IMR-90 (cell line): ENCODE data around the gene PRKAG2. TPM values are rescaled to one million over a fixed set of nuclear protein-coding genes. Genes with fewer than 3 reads are reported as not detected.

Source experiments
- ATAC-seq: fragments of 200-7000 bp; cut with Tn5 transposase; 2 replicates; pipeline ENCODE4 v1.9.1; 2020; ENCODE audit warnings: low read depth, mild to moderate bottlenecking, moderate library complexity
- BruUV-seq: library from RNA; stranded (reverse); fragments of 400-500 nt; replicated peaks from 2 replicates; lab custom pipeline; 2021; lab: Mats Ljungman, UMichigan
- CTCF ChIA-PET: fragments of 300-600 bp; formaldehyde crosslinking; extraction: SDS; loops from one replicate; lab custom pipeline; 2021; ENCODE audit warnings: antibody characterized with exemption; lab: Yijun Ruan, JAX
- POLR2A ChIA-PET: fragments of 300-600 bp; sonication (Branson Sonifier 250); formaldehyde crosslinking; loops from one replicate; lab custom pipeline; 2022; ENCODE audit warnings: antibody characterized with exemption; ENCODE audit not compliant: unreplicated experiment; lab: Charles Lee
- DNase-seq: peaks from one replicate; pipeline ENCODE4 v3.0.0; 2013
- H2AFZ ChIP-seq: replicated peaks from 2 replicates; pipeline ENCODE3; 2013; ENCODE audit warnings: low read length, mild to moderate bottlenecking; ENCODE audit not compliant: poor library complexity
- H2AK5ac ChIP-seq: 2 replicates; pipeline ENCODE4 v1.6.1; 2013; ENCODE audit warnings: low read depth, low read length, inconsistent platforms
- H2AK9ac ChIP-seq: replicated peaks from 2 replicates; pipeline ENCODE3; 2013; ENCODE audit warnings: mild to moderate bottlenecking, low read depth, low read length, moderate library complexity; ENCODE audit not compliant: poor library complexity
- H2BK120ac ChIP-seq: 2 replicates; pipeline ENCODE4 v1.6.1; 2013; ENCODE audit warnings: low read depth, low read length, inconsistent platforms
- H2BK15ac ChIP-seq: 3 replicates; pipeline ENCODE4 v1.6.1; 2013; ENCODE audit warnings: low read depth, low read length, inconsistent platforms
- H2BK20ac ChIP-seq: 2 replicates; pipeline ENCODE4 v1.6.1; 2013; ENCODE audit warnings: low read depth, mild to moderate bottlenecking, inconsistent platforms, low read length, moderate library complexity
- H2BK5ac ChIP-seq: 2 replicates; pipeline ENCODE4 v1.6.1; 2013; ENCODE audit warnings: mild to moderate bottlenecking, low read depth, low read length, inconsistent platforms; ENCODE audit not compliant: poor library complexity, severe bottlenecking
- H3K14ac ChIP-seq: replicated peaks from 2 replicates; pipeline ENCODE4 v1.6.1; 2013; ENCODE audit warnings: low read depth, low read length, inconsistent platforms
- H3K18ac ChIP-seq: 2 replicates; pipeline ENCODE4 v1.6.1; 2013; ENCODE audit warnings: low read depth, low read length, control low read depth
- H3K23ac ChIP-seq: 2 replicates; pipeline ENCODE4 v1.6.1; 2013; ENCODE audit warnings: low read depth, low read length, inconsistent platforms
- H3K27ac ChIP-seq: 2 replicates; pipeline ENCODE4 v1.5.1; 2013; ENCODE audit warnings: mild to moderate bottlenecking, control low read depth, low read length; ENCODE audit not compliant: insufficient read depth
- H3K27me3 ChIP-seq: 2 replicates; pipeline ENCODE4 v1.6.1; 2013; ENCODE audit warnings: low read length; ENCODE audit not compliant: control insufficient read depth, insufficient read depth
- H3K36me3 ChIP-seq: 2 replicates; pipeline ENCODE4 v1.6.1; 2013; ENCODE audit warnings: low read length, mixed read lengths; ENCODE audit not compliant: control insufficient read depth, insufficient read depth
- H3K4ac ChIP-seq: 2 replicates; pipeline ENCODE4 v1.6.1; 2013; ENCODE audit warnings: low read depth, low read length, inconsistent platforms
- H3K4me1 ChIP-seq: 2 replicates; pipeline ENCODE4 v1.6.1; 2013; ENCODE audit warnings: low read length, mixed read lengths; ENCODE audit not compliant: control insufficient read depth, insufficient read depth
- H3K4me2 ChIP-seq: 2 replicates; pipeline ENCODE4 v1.6.1; 2013; ENCODE audit warnings: low read depth, mild to moderate bottlenecking, control low read depth, low read length, moderate library complexity
- H3K4me3 ChIP-seq: 2 replicates; pipeline ENCODE4 v1.5.1; 2013; ENCODE audit warnings: low read depth, mild to moderate bottlenecking, control low read depth, low read length, moderate library complexity; ENCODE audit not compliant: insufficient read depth
- H3K56ac ChIP-seq: 2 replicates; pipeline ENCODE4 v1.6.1; 2013; ENCODE audit warnings: low read length, inconsistent platforms; ENCODE audit not compliant: insufficient read depth; ENCODE audit errors: extremely low read depth
- H3K79me1 ChIP-seq, 2 experiments: 2 replicates each; pipeline ENCODE4 v1.6.1; 2013; ENCODE audit warnings: low read length in 2 of 2, inconsistent platforms in 1 of 2, low read depth in 1 of 2
- H3K9ac ChIP-seq: 2 replicates; pipeline ENCODE4 v1.6.1; 2013; ENCODE audit warnings: low read depth, low read length, control low read depth
- H3K9me1 ChIP-seq: 2 replicates; pipeline ENCODE4 v1.6.1; 2013; ENCODE audit warnings: low read length, inconsistent platforms; ENCODE audit not compliant: insufficient read depth
- H3K9me3 ChIP-seq: 2 replicates; pipeline ENCODE4 v1.6.1; 2013; ENCODE audit warnings: low read length; ENCODE audit not compliant: control insufficient read depth, insufficient read depth
- H4K20me1 ChIP-seq: 2 replicates; pipeline ENCODE4 v1.6.1; 2013; ENCODE audit warnings: low read length, inconsistent platforms; ENCODE audit not compliant: insufficient read depth
- H4K5ac ChIP-seq: 2 replicates; pipeline ENCODE4 v1.6.1; 2013; ENCODE audit warnings: mild to moderate bottlenecking, low read depth, low read length, control low read depth
- H4K8ac ChIP-seq, 2 experiments: 2 replicates each; pipeline ENCODE4 v1.6.1; 2013; ENCODE audit warnings: low read depth in 2 of 2, low read length in 2 of 2, control low read depth in 1 of 2, inconsistent platforms in 1 of 2
- H4K91ac ChIP-seq: 2 replicates; pipeline ENCODE4 v1.6.1; 2013; ENCODE audit warnings: low read depth, low read length, inconsistent platforms; ENCODE audit not compliant: insufficient read depth
- BHLHE40 ChIP-seq: fragments of 150-350 bp; IDR thresholded peaks from 2 replicates; pipeline ENCODE4 v1.6.1; 2016; ENCODE audit warnings: mild to moderate bottlenecking, low read depth, low read length
- CEBPB ChIP-seq: IDR thresholded peaks from 2 replicates; pipeline ENCODE4 v1.6.1; 2012; ENCODE audit warnings: low read depth, low read length, improper control_type of control experiment
- CHD1 ChIP-seq: IDR thresholded peaks from 2 replicates; pipeline ENCODE4 v1.6.1; 2012; ENCODE audit warnings: low read depth, low read length, improper control_type of control experiment
- CTCF ChIP-seq: conservative IDR thresholded peaks from 2 replicates; pipeline ENCODE4 v1.5.1; 2012; ENCODE audit warnings: mild to moderate bottlenecking, low read depth, low read length, improper control_type of control experiment
- ELK1 ChIP-seq: fragments of 150-350 bp; IDR thresholded peaks from 2 replicates; pipeline ENCODE4 v1.6.1; 2016; ENCODE audit warnings: low read depth, mild to moderate bottlenecking, low read length, moderate library complexity, borderline replicate concordance
- FOS ChIP-seq: fragments of 150-350 bp; IDR thresholded peaks from 2 replicates; pipeline ENCODE4 v1.6.1; 2016; ENCODE audit warnings: low read depth, low read length
- MAFK ChIP-seq: IDR thresholded peaks from 2 replicates; pipeline ENCODE4 v1.6.1; 2012; ENCODE audit warnings: low read depth, low read length, improper control_type of control experiment
- MAZ ChIP-seq: IDR thresholded peaks from 2 replicates; pipeline ENCODE4 v1.6.1; 2012; ENCODE audit warnings: low read depth, mild to moderate bottlenecking, low read length, improper control_type of control experiment, moderate library complexity, borderline replicate concordance
- MXI1 ChIP-seq: IDR thresholded peaks from 2 replicates; pipeline ENCODE4 v1.6.1; 2012; ENCODE audit warnings: low read depth, mild to moderate bottlenecking, low read length, moderate library complexity, borderline replicate concordance
- NFE2L2 ChIP-seq: fragments of 150-350 bp; IDR thresholded peaks from 2 replicates; pipeline ENCODE4 v1.6.1; 2016; ENCODE audit warnings: low read depth, mild to moderate bottlenecking, low read length
- POLR2A ChIP-seq: IDR thresholded peaks from 2 replicates; pipeline ENCODE4 v1.6.1; 2012; ENCODE audit warnings: mild to moderate bottlenecking, low read depth, low read length
- RAD21 ChIP-seq: IDR thresholded peaks from 2 replicates; pipeline ENCODE4 v1.6.1; 2012; ENCODE audit warnings: low read length, improper control_type of control experiment
- RCOR1 ChIP-seq: IDR thresholded peaks from 2 replicates; pipeline ENCODE4 v1.6.1; 2012; ENCODE audit warnings: mild to moderate bottlenecking, low read length, improper control_type of control experiment; ENCODE audit not compliant: insufficient replicate concordance
- SMC3 ChIP-seq: fragments of 150-350 bp; IDR thresholded peaks from 2 replicates; pipeline ENCODE4 v1.6.1; 2016; ENCODE audit warnings: low read depth, mild to moderate bottlenecking, antibody characterized with exemption, low read length, moderate library complexity
- WGBS, 2 experiments: methylation state at CpG; one replicate each; pipeline versions ENCODE4 v1.1.5 to v1.1.7; 2013; ENCODE audit warnings: missing lambda C conversion rate in 2 of 2; ENCODE audit not compliant: insufficient read length in 1 of 2; ENCODE audit errors: extremely low coverage in 2 of 2; 5-methylcytosine and 5-hydroxymethylcytosine counted together
- dilution Hi-C: fragments of 300-500 bp; cut with HindIII; formaldehyde crosslinking; loops from one replicate; pipeline ENCODE4 v1.14.3; 2018; ENCODE audit warnings: low sequenced_read_pairs; ENCODE audit not compliant: unreplicated experiment
- in situ Hi-C: fragments of 300-500 bp; cut with MboI; formaldehyde crosslinking; loops from 3 replicates; pipeline ENCODE4 v1.14.3; 2019; ENCODE audit warnings: low sequenced_read_pairs, inconsistent platforms, mixed read lengths
- intact Hi-C: fragments of 100-400 bp; cut with micrococcal nuclease; formaldehyde crosslinking; loops from 2 replicates; pipeline ENCODE4 v1.10.0; 2022
- polyA plus RNA-seq, 3 experiments: library from polyadenylated mRNA; depleted of rRNA; stranded (reverse); fragments of >200 nt; gene quantifications; 2 replicates each; pipeline ENCODE4 v1.2.3, GENCODE V29; 2012; ENCODE audit warnings: low replicate concordance in 1 of 3
- total RNA-seq: library from RNA; depleted of rRNA; stranded (reverse); fragments of >200 nt; gene quantifications from 2 replicates; pipeline ENCODE4 v1.2.3, GENCODE V29; 2012
- TF ChIP-seq, protein P1 (sequence below): fragments of 150-350 bp; IDR thresholded peaks from 2 replicates; pipeline ENCODE4 v1.6.1; 2017; ENCODE audit warnings: mild to moderate bottlenecking, antibody characterized with exemption, low read length, low read depth

PRKAG2 gene
- total and polyA plus RNA-seq, 2 of the 4 experiments (the other 2 are of a cell fraction), result 15.4 to 21.6 TPM

DNA sequence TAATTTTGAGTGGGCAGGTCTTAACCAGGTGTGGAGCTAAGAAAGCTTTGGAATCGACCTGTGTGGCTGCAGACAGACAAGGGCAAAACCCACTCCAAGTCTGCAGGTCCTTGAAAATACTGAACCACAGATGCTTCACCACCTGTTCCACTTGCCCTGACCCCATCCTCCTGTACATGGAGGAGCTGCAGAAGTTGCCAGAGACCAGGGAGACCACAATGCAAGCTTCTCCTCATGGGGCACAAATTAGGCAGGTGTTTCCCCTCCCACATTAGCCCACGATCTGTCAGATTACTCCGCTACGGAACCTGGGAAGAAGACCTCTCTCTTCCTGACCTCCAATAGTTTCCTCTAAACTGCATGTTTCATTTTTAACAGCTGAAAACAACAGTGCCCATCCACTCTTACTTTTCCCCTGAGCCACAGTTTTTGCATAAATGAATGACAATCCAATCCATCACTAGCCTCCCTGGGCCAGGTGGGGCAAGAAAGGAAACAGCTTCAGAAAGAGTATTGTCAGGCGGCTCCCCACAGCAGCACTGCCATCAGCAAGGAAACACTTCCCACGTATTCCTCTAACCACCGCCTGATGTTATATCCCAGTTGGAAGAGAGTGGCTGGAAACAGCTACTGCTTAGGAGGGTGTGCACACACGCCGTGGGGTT, 141.6 kb downstream of the PRKAG2 start:
- intact Hi-C loops (no loop called here), dilution Hi-C loops (no loop called here), in situ Hi-C loops (no loop called here)
- peak overlapping the region; percentile 83 for H4K91ac ChIP-seq
- peak overlapping the region; percentile 47 for H3K23ac ChIP-seq
- H3K4me3 ChIP-seq, result peak overlapping the region; percentile 28; the same call in 1 of the 2 replicates
- peak overlapping the region; percentile 58 for H3K9ac ChIP-seq
- CTCF ChIA-PET, result interaction anchor here (1.1 to 1.5 kb wide), 3 partner anchors 9 to 420 kb away, joined by 3 to 5 read pairs (median 4); no protein-coding TSS in a partner anchor
- no TSS peak for BruUV-seq
- H3K18ac ChIP-seq, result peak overlapping the region; percentile 67
- peak overlapping the region; percentile 47; the same call in 1 of the 2 replicates for H3K56ac ChIP-seq
- H2AFZ ChIP-seq, result peak overlapping the region; percentile 87
- peak overlapping the region; percentile 86 for H2AK5ac ChIP-seq
- H2AK9ac ChIP-seq, result peak overlapping the region; percentile 11
- peak overlapping the region; percentile 22 for H4K5ac ChIP-seq
- peaks cover 20% of the 10 kb centered on the region for H3K4me1 ChIP-seq
- no peaks in the 10 kb centered on the region for H3K27me3 ChIP-seq
- no peaks in the 10 kb centered on the region for H4K20me1 ChIP-seq
- peak overlapping the region; percentile 63 for H2BK20ac ChIP-seq
- 0 out of 2 replicates have a peak, but pooled peaks cover 8% of the 10 kb centered on the region for H3K9me1 ChIP-seq
- peak overlapping the region; percentile 77 for H3K27ac ChIP-seq
- no peak for DNase-seq
- H2BK120ac ChIP-seq, result peak overlapping the region; percentile 86
- H3K79me1 ChIP-seq, result peaks cover 0 to 12% of the 10 kb centered on the region in 2 experiments; a peak in 1 of 4 replicates
- H3K36me3 ChIP-seq, result no peaks in the 10 kb centered on the region
- H2BK5ac ChIP-seq, result peak overlapping the region; percentile 79
- 67% methylated on average over 3 of the region's 9 CpGs; no CpG with 5 or more reads in 1 of the 2 experiments for WGBS, 2 experiments
- POLR2A ChIA-PET, result no interaction called here
- peak overlapping the region; percentile 73; the same call in 2 of the 3 replicates for H2BK15ac ChIP-seq
- peak overlapping the region; percentile 56 to 89 for H4K8ac ChIP-seq
- peak overlapping the region; percentile 68 for H3K4me2 ChIP-seq
- peak overlapping the region; percentile 53 for H3K14ac ChIP-seq
- no peaks in the 10 kb centered on the region for H3K9me3 ChIP-seq
- H3K4ac ChIP-seq, result peak overlapping the region; percentile 81
- ATAC-seq, result no peak; the same call in 1 of the 2 replicates
- TF ChIP-seq SMC3 (no peak), MAZ (no peak), BHLHE40 (no peak), CTCF (no peak), MXI1 (no peak), CEBPB (no peak), MAFK (no peak), POLR2A (no peak), ELK1 (no peak), RCOR1 (no peak), CHD1 (no peak), FOS (no peak), RAD21 (no peak), NFE2L2 (no peak)
- TF ChIP-seq, protein P1, sequence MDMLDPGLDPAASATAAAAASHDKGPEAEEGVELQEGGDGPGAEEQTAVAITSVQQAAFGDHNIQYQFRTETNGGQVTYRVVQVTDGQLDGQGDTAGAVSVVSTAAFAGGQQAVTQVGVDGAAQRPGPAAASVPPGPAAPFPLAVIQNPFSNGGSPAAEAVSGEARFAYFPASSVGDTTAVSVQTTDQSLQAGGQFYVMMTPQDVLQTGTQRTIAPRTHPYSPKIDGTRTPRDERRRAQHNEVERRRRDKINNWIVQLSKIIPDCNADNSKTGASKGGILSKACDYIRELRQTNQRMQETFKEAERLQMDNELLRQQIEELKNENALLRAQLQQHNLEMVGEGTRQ, result no peak
